GM12872 (cell line): ENCODE results near the gene SARM1.

Experiments
- TF ChIP-seq, protein P1 (sequence below): IDR thresholded peaks from 3 replicates; pipeline ENCODE4 v1.5.1; 2011; ENCODE audit warnings: low read depth, mild to moderate bottlenecking, low read length, moderate library complexity; ENCODE audit not compliant: insufficient read depth

Gene SARM1

DNA sequence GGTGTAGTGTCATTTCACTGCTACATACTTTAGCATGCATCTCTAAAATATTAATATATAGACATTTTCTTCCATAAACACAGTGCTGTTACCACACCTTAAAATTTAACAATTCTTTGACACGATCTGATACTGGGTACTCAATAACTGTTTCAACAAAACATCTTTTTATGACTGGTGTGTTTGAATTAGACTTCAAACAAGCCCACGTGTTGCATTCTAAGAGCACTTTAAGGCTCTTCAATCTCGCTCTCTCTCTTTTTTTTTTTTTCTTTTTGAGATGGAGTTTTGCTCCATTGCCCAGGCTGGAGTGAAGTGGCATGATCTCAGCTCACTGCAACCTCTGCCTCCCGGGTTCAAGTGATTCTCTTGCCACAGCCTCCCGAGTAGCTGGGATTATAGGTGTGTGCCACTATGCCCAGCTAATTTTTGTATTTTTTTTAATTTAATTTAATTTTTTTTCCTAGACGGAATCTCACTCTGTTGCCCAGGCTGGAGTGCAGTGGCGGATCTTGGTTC lies 50.4 kb downstream of the SARM1 start:
- TF ChIP-seq, protein P1, sequence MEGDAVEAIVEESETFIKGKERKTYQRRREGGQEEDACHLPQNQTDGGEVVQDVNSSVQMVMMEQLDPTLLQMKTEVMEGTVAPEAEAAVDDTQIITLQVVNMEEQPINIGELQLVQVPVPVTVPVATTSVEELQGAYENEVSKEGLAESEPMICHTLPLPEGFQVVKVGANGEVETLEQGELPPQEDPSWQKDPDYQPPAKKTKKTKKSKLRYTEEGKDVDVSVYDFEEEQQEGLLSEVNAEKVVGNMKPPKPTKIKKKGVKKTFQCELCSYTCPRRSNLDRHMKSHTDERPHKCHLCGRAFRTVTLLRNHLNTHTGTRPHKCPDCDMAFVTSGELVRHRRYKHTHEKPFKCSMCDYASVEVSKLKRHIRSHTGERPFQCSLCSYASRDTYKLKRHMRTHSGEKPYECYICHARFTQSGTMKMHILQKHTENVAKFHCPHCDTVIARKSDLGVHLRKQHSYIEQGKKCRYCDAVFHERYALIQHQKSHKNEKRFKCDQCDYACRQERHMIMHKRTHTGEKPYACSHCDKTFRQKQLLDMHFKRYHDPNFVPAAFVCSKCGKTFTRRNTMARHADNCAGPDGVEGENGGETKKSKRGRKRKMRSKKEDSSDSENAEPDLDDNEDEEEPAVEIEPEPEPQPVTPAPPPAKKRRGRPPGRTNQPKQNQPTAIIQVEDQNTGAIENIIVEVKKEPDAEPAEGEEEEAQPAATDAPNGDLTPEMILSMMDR: no peak

DNA sequence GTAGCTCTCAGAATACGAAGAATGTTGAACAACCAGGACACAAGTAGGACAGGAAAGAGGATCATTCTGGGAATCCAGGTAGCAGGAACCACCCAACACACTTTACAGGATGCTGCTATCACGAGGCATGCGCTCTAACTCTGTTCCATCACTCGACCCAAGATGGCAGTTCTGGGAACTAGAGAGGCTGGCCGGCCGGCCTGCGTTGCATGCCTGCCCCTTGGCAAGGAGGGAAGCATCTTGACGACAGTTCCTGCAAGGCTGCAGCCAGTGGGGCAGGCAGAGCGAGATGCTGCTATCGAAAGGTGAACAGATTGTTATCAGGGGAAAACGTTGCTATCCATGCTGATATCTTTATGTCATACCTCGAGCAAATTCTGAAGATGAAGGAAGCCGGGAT lies 53.7 kb downstream of the SARM1 start:
- TF ChIP-seq, protein P1: no peak

DNA sequence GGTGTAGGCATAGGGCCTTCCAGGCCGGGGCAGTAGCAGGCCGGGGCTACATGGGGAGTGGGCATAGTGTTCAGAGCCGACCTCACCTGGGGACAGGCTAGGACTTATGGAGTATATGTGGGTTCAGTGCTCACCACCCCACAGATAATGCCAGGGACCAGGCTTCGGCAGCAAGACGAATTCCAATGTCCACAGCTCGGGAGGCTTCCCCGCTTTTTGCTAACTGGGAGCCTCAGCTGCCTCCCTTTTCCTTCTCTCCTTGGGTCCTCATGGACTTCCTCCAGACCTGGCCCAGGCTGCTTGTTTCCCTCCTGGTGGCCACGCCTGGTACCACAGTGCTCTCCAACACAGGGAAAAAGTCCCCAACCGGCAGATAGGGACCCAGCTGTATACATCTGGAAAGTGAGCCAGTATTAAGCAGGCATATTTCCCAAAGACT lies 54.6 kb downstream of the SARM1 start:
- TF ChIP-seq, protein P1: peak; percentile 59; the same call in 2 of the 3 replicates

DNA sequence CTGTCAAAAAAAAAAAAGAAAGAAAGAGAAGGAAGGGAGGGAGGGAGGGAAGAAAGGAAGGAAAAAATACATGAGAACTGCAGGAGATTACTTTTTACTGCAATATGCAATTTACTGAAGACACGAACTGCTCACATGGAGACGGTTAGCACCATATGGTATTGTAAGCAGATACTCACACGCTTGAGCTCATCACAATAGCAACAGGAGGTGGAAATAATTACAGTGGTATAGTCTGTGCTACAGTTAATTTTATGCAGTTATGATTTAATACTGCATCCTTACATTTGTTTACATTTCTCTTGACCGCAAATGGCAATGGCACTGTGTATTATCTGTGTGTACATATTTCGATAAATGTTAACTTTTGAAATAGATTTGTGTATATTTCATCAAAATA lies 55.9 kb downstream of the SARM1 start:
- TF ChIP-seq, protein P1: no peak

DNA sequence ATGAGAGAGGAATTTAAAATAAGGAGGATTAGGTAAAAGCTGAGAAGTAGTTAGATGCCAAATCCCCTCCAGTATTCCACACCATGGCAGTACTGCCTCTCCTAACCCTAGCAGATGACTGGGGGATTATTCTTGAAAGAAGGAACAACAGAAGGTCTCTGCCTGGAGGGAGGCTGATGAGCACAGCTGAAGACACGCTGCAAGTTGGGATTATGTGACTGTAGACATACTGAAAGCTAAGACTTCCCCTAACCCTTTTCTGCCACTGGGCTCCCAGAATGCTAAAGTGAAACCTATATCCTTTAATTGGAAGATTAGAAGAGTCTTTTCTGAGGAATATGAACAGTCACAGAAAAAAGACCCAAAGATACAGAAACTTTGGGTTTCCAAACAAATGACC lies 62.2 kb downstream of the SARM1 start:
- TF ChIP-seq, protein P1: no peak

DNA sequence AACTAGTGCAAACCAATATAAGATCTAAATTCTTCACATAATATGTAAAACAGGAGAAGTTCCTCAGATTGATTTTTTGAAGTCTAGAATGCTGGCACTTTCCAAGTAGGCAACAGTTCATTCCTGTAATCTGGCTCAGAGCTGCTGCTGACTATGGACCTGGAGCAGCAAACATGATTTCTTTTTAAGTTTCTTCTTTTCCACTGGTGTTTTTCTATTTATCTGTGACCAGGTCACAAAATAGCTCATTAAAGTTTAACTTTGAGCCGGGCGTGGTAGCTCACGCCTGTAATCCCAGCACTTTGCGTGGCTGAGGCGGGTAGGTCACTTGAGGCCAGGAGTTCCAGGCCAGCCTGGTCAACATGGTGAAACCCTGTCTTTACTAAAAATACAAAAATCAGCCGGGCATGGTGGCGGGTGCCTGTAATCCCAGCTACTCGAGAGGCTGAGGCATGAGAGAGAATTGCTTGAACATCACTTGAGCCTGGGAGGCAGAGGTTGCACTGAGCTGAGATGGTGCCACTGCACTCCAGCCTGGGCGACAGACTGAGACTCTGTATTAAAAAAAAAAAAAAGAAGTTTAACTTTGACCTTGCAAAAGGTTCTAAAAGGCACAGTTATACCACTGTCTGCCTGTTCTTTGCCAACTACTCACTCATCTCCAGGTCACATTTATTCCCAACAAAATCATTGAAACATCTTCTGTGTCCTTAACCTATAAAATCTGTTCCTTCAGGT lies 72.6 kb downstream of the SARM1 start:
- TF ChIP-seq, protein P1: no peak

DNA sequence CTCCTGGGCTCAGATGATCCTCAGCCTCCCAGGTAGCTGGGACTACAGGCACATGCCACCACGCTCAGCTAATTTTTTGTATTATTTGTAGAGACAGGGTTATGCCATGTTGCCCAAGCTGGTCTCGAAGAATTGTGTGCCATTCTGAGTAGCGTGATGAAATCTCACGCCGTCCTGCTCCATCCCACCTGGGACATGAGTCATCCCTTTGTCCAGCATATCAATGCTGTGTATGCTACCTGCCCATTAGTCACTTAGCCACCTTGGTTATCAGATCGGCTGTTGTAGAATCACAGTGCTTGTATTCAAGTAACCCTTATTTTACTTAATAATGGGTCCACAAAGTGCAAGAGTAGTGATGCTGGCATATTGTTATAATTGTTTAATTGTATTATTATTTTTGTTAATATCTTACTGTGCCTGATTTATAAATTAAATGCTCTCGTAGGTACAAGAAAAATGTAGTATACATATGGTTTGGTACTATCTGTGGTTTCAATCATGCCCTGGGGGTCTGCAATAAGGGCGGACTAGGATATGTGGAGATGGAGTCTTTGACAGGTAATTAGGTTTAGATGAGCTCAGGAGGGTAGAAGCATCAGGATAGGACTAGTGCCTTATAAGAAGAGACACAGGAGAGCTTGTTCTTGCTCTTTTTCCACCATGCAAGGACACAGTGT lies 75.4 kb downstream of the SARM1 start:
- TF ChIP-seq, protein P1: no peak
